Measurements from ENCODE around the gene MIOS. TPM values are rescaled to one million over a fixed set of nuclear protein-coding genes. Genes with fewer than 3 reads are reported as not detected.

MIOS gene
- polyA plus RNA-seq, 1 donor (not counting 4 experiments of a cell fraction or from before 2014, with no cell fraction given): 29.2 TPM

DNA sequence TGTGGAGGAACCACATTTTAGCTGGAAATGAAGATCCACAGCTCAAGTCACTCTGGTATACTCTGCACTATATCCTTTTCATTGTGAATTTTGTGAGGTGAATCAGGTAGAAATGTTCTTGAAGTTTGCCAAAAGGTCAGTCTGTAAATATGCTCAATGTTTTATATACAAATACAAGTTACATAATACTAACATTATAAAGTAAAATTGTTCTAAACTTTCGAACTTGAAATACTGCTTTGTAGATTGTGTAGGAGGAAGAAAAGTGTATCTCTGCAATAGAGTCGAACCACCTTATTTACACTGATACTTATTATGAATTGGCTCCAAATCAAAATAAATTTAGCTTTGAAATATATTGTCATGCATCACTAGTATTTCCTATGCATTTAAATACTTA, 7.0 kb downstream of the MIOS start:
- H2AFZ ChIP-seq (ENCODE audit: control insufficient read depth, low read length): no peak overlapping the region
- no peak overlapping the region for H3K9ac ChIP-seq (ENCODE audit: control insufficient read depth, extremely low read depth, insufficient read depth, low read length)
- DNase-seq (ENCODE audit: low read depth, low spot score) (no peak), FAIRE-seq (no peak)
- H3K9me3 ChIP-seq (ENCODE audit: control insufficient read depth, low read depth, low read length): no peaks in the 10 kb centered on the region
- no peak for TF ChIP-seq CTCF (optimal IDR thresholded peaks at IDR 0.05 in 1 of 3, IDR thresholded peaks at IDR 0.05 in 1 of 3, conservative IDR thresholded peaks at IDR 0.05 in 1 of 3; ENCODE audit: extremely low read depth in 1 of 3, insufficient read depth in 2 of 3, low read length in 3 of 3)
- no peak for TF ChIP-seq EZH2 (IDR thresholded peaks at IDR 0.05; ENCODE audit: low read length)
- no peak overlapping the region for H3K4me3 ChIP-seq (ENCODE audit: control insufficient read depth in 2 of 3, extremely low read depth in 1 of 3, insufficient read depth in 2 of 3, low read depth in 1 of 3, low read length in 3 of 3)
- H3K36me3 ChIP-seq (ENCODE audit: control insufficient read depth in 2 of 2, extremely low read depth in 1 of 2, insufficient read depth in 2 of 2, low read length in 2 of 2): peaks cover 0 to 19% of the 10 kb centered on the region in 2 experiments
- no peaks in the 10 kb centered on the region for H3K27me3 ChIP-seq (ENCODE audit: control insufficient read depth, extremely low read depth, insufficient read depth, low read length)
- peaks cover 11% of the 10 kb centered on the region for H3K4me1 ChIP-seq (ENCODE audit: control insufficient read depth, extremely low read depth, insufficient read depth, low read length)
- H3K4me2 ChIP-seq (ENCODE audit: control insufficient read depth, extremely low read depth, insufficient read depth, low read depth, low read length): no peak overlapping the region
- dilution Hi-C loops (cut with MboI; ENCODE audit: extremely low pct_ligation_motif_present, low sequenced_read_pairs): no loop called here
- H3K27ac ChIP-seq (ENCODE audit: control insufficient read depth, insufficient read depth, low read length): no peak overlapping the region
- no peaks in the 10 kb centered on the region for H4K20me1 ChIP-seq (ENCODE audit: control insufficient read depth, extremely low read depth, insufficient read depth, low read length)
- H3K79me2 ChIP-seq (ENCODE audit: control insufficient read depth, insufficient read depth, low read length): peaks cover 42% of the 10 kb centered on the region
- no peaks in the 10 kb centered on the region for H3K9me1 ChIP-seq (ENCODE audit: control insufficient read depth, extremely low read depth, insufficient read depth, low read length)

DNA sequence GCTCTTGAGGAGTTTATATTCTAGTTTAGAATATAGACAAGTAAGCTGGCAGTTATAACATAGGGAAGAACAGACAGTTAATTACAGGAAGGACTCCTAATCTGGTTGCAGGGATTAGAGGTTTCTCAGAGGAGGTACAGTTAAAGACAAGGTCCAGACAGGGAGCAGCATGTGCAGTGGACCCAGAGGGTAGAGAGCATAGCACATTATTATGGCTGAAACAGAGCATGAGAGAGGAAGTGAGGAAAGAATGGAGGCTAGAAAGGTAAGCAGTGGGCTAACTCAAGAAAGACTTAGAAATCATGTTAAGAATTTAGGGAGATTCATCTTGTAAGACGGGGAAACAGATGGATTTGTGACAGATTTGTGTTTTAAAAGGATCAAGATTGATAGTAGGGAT, 9.7 kb downstream of the MIOS start:
- FAIRE-seq (no peak), DNase-seq (ENCODE audit: low read depth, low spot score) (no peak)
- Histone ChIP-seq H3K36me3 (ENCODE audit: control insufficient read depth in 2 of 2, extremely low read depth in 1 of 2, insufficient read depth in 2 of 2, low read length in 2 of 2) (peaks cover 0 to 19% of the 10 kb centered on the region in 2 experiments), H3K4me2 (ENCODE audit: control insufficient read depth, extremely low read depth, insufficient read depth, low read depth, low read length) (no peak overlapping the region), H3K9me1 (ENCODE audit: control insufficient read depth, extremely low read depth, insufficient read depth, low read length) (peaks cover under 1% of the 10 kb centered on the region), H4K20me1 (ENCODE audit: control insufficient read depth, extremely low read depth, insufficient read depth, low read length) (no peaks in the 10 kb centered on the region), H3K9ac (ENCODE audit: control insufficient read depth, extremely low read depth, insufficient read depth, low read length) (no peak overlapping the region), H2AFZ (ENCODE audit: control insufficient read depth, low read length) (no peak overlapping the region), H3K27me3 (ENCODE audit: control insufficient read depth, extremely low read depth, insufficient read depth, low read length) (no peaks in the 10 kb centered on the region), H3K4me1 (ENCODE audit: control insufficient read depth, extremely low read depth, insufficient read depth, low read length) (peaks cover 1% of the 10 kb centered on the region), H3K27ac (ENCODE audit: control insufficient read depth, insufficient read depth, low read length) (no peak overlapping the region), H3K79me2 (ENCODE audit: control insufficient read depth, insufficient read depth, low read length) (peaks cover 18% of the 10 kb centered on the region), H3K9me3 (ENCODE audit: control insufficient read depth, low read depth, low read length) (no peaks in the 10 kb centered on the region), H3K4me3 (ENCODE audit: control insufficient read depth in 2 of 3, extremely low read depth in 1 of 3, insufficient read depth in 2 of 3, low read depth in 1 of 3, low read length in 3 of 3) (no peak overlapping the region)
- TF ChIP-seq CTCF (optimal IDR thresholded peaks at IDR 0.05 in 1 of 3, IDR thresholded peaks at IDR 0.05 in 1 of 3, conservative IDR thresholded peaks at IDR 0.05 in 1 of 3; ENCODE audit: extremely low read depth in 1 of 3, insufficient read depth in 2 of 3, low read length in 3 of 3) (no peak), EZH2 (IDR thresholded peaks at IDR 0.05; ENCODE audit: low read length) (no peak)
- dilution Hi-C loops (cut with MboI; ENCODE audit: extremely low pct_ligation_motif_present, low sequenced_read_pairs): no loop called here

Data from keratinocyte (primary cell).